Measurements from ENCODE around the gene PHF11.

DNA sequence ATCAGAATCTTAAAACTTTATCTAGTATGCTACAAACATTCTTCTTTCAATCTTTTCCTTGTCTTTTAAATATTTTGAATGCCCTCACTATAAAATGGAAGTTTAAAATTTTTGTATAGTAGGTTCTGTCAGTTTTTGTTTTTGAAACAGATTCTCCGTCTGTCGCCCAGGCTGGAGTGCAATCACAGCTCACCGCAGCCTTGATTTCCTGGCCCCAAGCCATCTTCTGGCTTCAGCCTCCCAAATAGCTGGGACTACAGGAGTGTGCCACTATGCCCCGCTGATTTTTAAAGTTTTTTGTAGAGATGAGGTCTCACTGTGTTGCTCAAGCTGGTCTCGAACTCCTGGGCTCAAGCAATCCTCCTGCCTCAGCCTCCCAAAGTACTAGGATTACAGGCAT, 20.7 kb downstream of the PHF11 start:
- TF ChIP-seq, protein P1, sequence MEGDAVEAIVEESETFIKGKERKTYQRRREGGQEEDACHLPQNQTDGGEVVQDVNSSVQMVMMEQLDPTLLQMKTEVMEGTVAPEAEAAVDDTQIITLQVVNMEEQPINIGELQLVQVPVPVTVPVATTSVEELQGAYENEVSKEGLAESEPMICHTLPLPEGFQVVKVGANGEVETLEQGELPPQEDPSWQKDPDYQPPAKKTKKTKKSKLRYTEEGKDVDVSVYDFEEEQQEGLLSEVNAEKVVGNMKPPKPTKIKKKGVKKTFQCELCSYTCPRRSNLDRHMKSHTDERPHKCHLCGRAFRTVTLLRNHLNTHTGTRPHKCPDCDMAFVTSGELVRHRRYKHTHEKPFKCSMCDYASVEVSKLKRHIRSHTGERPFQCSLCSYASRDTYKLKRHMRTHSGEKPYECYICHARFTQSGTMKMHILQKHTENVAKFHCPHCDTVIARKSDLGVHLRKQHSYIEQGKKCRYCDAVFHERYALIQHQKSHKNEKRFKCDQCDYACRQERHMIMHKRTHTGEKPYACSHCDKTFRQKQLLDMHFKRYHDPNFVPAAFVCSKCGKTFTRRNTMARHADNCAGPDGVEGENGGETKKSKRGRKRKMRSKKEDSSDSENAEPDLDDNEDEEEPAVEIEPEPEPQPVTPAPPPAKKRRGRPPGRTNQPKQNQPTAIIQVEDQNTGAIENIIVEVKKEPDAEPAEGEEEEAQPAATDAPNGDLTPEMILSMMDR (conservative IDR thresholded peaks at IDR 0.05; ENCODE audit: low read length) = no peak
- no peak for TF ChIP-seq EZH2phosphoT487 (IDR thresholded peaks at IDR 0.05; ENCODE audit: borderline replicate concordance, low read depth, low read length)

Data from OCI-LY7 (cell line).